HL-60/S4 treated with phorbol 12-myristate 13-acetate at 8.2 ng/mL for 4 days and 3 days (cell line): ENCODE measurements around the gene TIMP1.

Experiments
- in situ Hi-C: fragments of 300-500 bp; cut with MboI; formaldehyde crosslinking; loops from 2 replicates; pipeline ENCODE4 v1.15.0; 2022; ENCODE audit warnings: low sequenced_read_pairs

The TIMP1 gene

GRCh38 chrX:47573341-47574075 lies 8.7 kb upstream of the TIMP1 start:
- in situ Hi-C loops = no loop called here

- in situ Hi-C loops = no loop called here
Measured at GRCh38 chrX:47574076-47574546, 8.1 kb upstream of the TIMP1 start.

- in situ Hi-C loops = no loop called here
Measured at GRCh38 chrX:47574547-47575301, 7.5 kb upstream of the TIMP1 start.

GRCh38 chrX:47576021-47576898 lies 6.0 kb upstream of the TIMP1 start:
- in situ Hi-C loops = no loop called here

- in situ Hi-C loops = no loop called here
Measured at GRCh38 chrX:47577424-47577823, 4.8 kb upstream of the TIMP1 start.

GRCh38 chrX:47577901-47578300 lies 4.3 kb upstream of the TIMP1 start:
- in situ Hi-C loops = no loop called here

- in situ Hi-C loops = no loop called here
Measured at GRCh38 chrX:47578692-47579091, 3.5 kb upstream of the TIMP1 start.

GRCh38 chrX:47579537-47579936 lies 2.7 kb upstream of the TIMP1 start:
- in situ Hi-C loops = no loop called here

- in situ Hi-C loops = no loop called here
Measured at GRCh38 chrX:47583240-47583861, 1.1 kb downstream of the TIMP1 start.

- in situ Hi-C loops = no loop called here
Measured at GRCh38 chrX:47584714-47585113, 2.5 kb downstream of the TIMP1 start.

- in situ Hi-C loops = no loop called here
Measured at GRCh38 chrX:47585273-47585672, 3.0 kb downstream of the TIMP1 start.

GRCh38 chrX:47586043-47586787 lies 4.0 kb downstream of the TIMP1 start:
- in situ Hi-C loops = no loop called here

GRCh38 chrX:47587091-47587891 lies 5.1 kb downstream of the TIMP1 start:
- in situ Hi-C loops = no loop called here

GRCh38 chrX:47587906-47588735 lies 5.9 kb downstream of the TIMP1 start:
- in situ Hi-C loops = no loop called here

GRCh38 chrX:47590984-47591383 lies 8.7 kb downstream of the TIMP1 start:
- in situ Hi-C loops = no loop called here

GRCh38 chrX:47593522-47593921 lies 11.3 kb downstream of the TIMP1 start:
- in situ Hi-C loops = no loop called here

- in situ Hi-C loops = no loop called here
Measured at GRCh38 chrX:47595716-47596251, 13.5 kb downstream of the TIMP1 start.

GRCh38 chrX:47596256-47596655 lies 14.0 kb downstream of the TIMP1 start:
- in situ Hi-C loops = no loop called here
